ENCODE results near the gene RAB37. TPM values are rescaled to one million over a fixed set of nuclear protein-coding genes. Genes with fewer than 3 reads are reported as not detected.

RAB37 gene
- total RNA-seq, 1 donor from 2014 or later: not detected

DNA sequence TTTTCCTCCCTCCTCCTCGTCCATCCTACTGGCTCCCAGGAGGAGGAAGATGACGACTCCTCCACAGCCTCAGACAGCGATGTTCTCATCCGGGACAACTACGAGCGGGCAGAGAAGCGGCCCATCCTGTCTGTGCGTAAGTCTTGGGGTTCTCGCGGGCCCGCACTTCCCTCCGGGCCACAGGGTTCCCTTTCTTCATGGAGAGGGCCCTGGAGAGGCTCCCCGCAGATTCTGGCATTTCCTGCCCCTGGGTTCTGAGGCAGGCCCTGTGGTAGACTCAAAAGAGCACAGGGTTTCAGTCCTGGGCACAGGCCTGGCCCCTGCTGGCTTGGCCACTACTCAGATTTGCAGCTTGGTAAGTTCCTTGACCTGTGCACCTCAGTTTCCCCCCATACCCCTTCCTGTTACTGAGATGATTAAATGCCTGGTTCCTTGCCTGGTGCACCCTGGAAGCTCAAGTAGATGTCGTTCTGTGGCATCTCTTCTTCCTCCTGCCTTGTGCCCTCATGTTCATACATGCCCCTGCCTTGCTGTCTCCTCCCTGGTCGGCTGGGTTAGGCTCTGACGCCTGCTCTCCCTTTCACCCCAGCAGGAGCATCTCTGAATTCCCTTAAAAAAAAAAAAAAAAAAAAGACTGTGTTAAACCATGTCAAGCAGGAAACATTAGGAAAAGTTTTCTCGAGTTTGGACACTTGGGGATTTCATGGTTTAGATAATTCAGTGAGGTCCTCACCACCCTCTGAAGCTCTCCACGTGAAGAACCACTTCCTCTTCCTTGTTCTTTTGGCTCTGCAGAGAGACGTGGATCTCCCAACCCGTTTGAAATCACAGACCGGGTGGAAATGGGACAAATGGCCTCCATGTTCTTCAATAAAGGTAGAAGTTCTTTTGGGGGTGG, 53.4 kb downstream of the RAB37 start:
- no peak overlapping the region for H3K4me3 ChIP-seq (ENCODE audit: low read depth, low read length)
- no peak for DNase-seq (ENCODE audit: low read depth)
- no peak for TF ChIP-seq CTCF (conservative IDR thresholded peaks at IDR 0.05; ENCODE audit: low read depth, low read length)

DNA sequence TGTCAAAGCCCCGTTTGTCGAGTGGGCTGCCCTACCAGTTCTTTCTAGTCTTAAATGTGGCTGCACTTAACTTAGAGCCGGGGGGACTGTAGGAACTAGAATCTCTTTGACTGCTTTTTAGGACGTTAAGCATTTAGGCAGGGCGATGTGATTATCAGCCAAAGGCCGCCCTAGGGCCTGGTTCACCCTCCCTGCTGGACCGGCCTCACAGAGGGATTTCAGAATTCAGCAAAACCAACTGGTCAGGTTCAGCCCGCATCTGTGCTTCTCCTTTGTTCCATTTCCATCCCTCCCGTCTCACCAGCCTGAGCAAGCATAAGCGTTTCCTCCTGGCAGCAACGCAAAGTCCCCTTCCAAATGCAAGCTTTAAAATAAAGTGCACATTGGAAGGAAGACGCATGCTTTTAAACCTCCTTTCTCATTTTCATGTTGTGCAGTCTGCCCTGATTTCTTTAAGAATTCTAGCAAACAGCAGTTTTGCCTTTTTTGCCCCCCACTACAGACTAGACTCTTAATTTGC, 55.6 kb downstream of the RAB37 start:
- TF ChIP-seq CTCF (conservative IDR thresholded peaks at IDR 0.05; ENCODE audit: low read depth, low read length): no peak
- DNase-seq (ENCODE audit: low read depth): no peak
- H3K4me3 ChIP-seq (ENCODE audit: low read depth, low read length): no peak overlapping the region

GRCh38 chr17:74795327-74796020, 58.4 kb downstream of the RAB37 start:
- no peak overlapping the region for H3K4me3 ChIP-seq (ENCODE audit: low read depth, low read length)
- TF ChIP-seq CTCF (conservative IDR thresholded peaks at IDR 0.05; ENCODE audit: low read depth, low read length): no peak
- no peak for DNase-seq (ENCODE audit: low read depth)

DNA sequence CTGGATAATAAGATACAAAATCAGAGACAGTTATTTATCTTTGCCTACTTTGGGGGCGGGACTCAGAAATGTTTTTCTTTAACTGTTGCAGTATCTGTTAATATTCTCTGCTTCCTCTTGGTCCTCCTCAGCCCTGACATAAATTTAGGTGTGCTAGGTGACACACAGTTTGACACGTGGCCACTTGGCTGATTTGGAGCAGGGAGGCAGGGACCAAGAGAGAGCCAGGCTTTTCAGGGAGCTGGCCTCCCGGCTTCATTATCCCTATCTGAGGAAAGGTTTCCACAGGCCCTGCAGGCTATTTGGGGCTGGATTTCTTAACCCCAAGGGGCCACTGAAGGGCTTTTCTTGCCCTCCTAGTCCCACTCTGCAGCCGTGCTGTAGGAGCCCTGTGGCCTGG, 59.2 kb downstream of the RAB37 start:
- DNase-seq (ENCODE audit: low read depth): no peak
- H3K4me3 ChIP-seq (ENCODE audit: low read depth, low read length): no peak overlapping the region
- TF ChIP-seq CTCF (conservative IDR thresholded peaks at IDR 0.05; ENCODE audit: low read depth, low read length): no peak

- no peak for DNase-seq (ENCODE audit: low read depth)
- no peak overlapping the region for H3K4me3 ChIP-seq (ENCODE audit: low read depth, low read length)
- TF ChIP-seq CTCF (conservative IDR thresholded peaks at IDR 0.05; ENCODE audit: low read depth, low read length): no peak
These were observed 59.8 kb downstream of the RAB37 start for GRCh38 chr17:74796866-74797265.

Other genes starting within 250 kb of the RAB37 start
- gene CD300LB, start 205.8 kb upstream of the RAB37 start, total RNA-seq: not detected in 2 replicates
- 0.06 TPM in 1 of 2 replicates, not detected in the other for gene CD300C, start 191.1 kb upstream of the RAB37 start, total RNA-seq
- not detected in 2 replicates for gene CD300H, start 169.7 kb upstream of the RAB37 start, total RNA-seq
- gene CD300LD, start 145.0 kb upstream of the RAB37 start, total RNA-seq: not detected in 2 replicates
- gene CD300E, start 113.5 kb upstream of the RAB37 start, total RNA-seq: not detected in 2 replicates
- not detected in 2 replicates for gene CD300LF, start 24.3 kb upstream of the RAB37 start, total RNA-seq
- 45.1 and 64.6 TPM in 2 replicates for gene NHERF1, start 11.4 kb downstream of the RAB37 start, total RNA-seq
- gene NAT9, start 39.1 kb downstream of the RAB37 start, total RNA-seq: 18.2 and 24.5 TPM in 2 replicates
- not detected in 2 replicates for gene GRIN2C, start 122.6 kb downstream of the RAB37 start, total RNA-seq
- gene FDXR, start 135.7 kb downstream of the RAB37 start, total RNA-seq: 21.9 and 31.5 TPM in 2 replicates
- not detected in 2 replicates for gene FADS6, start 156.4 kb downstream of the RAB37 start, total RNA-seq
- not detected in 2 replicates for gene USH1G, start 186.0 kb downstream of the RAB37 start, total RNA-seq
- gene OTOP2, start 187.0 kb downstream of the RAB37 start, total RNA-seq: not detected in 2 replicates
- not detected in 2 replicates for gene OTOP3, start 198.6 kb downstream of the RAB37 start, total RNA-seq
- 9.0 and 19.1 TPM in 2 replicates for gene HID1, start 235.5 kb downstream of the RAB37 start, total RNA-seq